Fibroblast of skin of right biceps (primary cell): ENCODE results near the gene MORN5.

ENCODE experiments used
- DNase-seq: peaks from one replicate; pipeline ENCODE4 v3.0.0-alpha.2; 2013

Gene MORN5

GRCh38 chr9:122244349-122244748, 84.6 kb downstream of the MORN5 start:
- no peak for DNase-seq

GRCh38 chr9:122246666-122247065, 87.0 kb downstream of the MORN5 start:
- no peak for DNase-seq

- DNase-seq, result no peak
Observed at GRCh38 chr9:122248448-122248865, 88.7 kb downstream of the MORN5 start.
